ENCODE measurements around the gene PEX7. TPM values are rescaled to one million over a fixed set of nuclear protein-coding genes. Genes with fewer than 3 reads are reported as not detected.
"Not testable (repeated sequence)": the region's sequence is repeated elsewhere in the genome, so short reads cannot be mapped to it uniquely, and the experiment has no call there.

PEX7 gene, protein sequence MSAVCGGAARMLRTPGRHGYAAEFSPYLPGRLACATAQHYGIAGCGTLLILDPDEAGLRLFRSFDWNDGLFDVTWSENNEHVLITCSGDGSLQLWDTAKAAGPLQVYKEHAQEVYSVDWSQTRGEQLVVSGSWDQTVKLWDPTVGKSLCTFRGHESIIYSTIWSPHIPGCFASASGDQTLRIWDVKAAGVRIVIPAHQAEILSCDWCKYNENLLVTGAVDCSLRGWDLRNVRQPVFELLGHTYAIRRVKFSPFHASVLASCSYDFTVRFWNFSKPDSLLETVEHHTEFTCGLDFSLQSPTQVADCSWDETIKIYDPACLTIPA
- 6.8 TPM for total RNA-seq

DNA sequence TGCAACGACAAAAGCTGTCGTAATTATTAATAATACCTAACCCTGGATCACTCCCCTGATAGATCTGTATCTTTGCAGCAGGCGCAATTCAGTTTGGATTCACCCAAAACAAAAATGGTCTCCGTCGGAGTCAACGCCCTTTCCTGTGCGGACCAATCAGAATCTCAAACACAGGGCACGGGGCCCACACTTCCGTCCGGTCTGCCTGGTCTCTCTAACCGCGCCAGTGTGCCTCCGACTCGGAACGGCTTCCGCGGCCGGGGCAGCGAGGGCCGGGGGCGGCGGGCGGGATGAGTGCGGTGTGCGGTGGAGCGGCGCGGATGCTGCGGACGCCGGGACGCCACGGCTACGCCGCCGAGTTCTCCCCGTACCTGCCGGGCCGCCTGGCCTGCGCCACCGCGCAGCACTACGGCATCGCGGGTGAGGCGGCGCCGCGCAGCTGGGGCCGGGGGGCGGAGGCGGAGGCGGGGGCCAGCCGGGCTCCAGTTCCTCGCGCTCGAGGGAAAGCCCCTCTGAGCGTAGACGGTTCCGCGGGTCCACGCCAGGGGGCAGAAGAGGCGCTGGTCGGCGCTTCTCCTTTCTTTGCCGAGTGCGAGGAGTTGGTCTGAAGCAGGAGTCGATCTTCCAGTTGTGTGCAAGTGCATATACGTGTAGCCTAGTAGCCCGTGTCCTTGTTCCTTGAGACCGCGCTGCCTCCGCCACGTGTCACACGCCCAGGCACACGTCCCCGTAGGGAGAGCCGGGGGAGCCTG is at the start of gene PEX7:
PEX7 (plus strand) TSS at position 217 of the 752 bp plus-strand sequence; CDS start at position 291, 74 bp downstream.
- DNase-seq = peak; percentile 90

DNA sequence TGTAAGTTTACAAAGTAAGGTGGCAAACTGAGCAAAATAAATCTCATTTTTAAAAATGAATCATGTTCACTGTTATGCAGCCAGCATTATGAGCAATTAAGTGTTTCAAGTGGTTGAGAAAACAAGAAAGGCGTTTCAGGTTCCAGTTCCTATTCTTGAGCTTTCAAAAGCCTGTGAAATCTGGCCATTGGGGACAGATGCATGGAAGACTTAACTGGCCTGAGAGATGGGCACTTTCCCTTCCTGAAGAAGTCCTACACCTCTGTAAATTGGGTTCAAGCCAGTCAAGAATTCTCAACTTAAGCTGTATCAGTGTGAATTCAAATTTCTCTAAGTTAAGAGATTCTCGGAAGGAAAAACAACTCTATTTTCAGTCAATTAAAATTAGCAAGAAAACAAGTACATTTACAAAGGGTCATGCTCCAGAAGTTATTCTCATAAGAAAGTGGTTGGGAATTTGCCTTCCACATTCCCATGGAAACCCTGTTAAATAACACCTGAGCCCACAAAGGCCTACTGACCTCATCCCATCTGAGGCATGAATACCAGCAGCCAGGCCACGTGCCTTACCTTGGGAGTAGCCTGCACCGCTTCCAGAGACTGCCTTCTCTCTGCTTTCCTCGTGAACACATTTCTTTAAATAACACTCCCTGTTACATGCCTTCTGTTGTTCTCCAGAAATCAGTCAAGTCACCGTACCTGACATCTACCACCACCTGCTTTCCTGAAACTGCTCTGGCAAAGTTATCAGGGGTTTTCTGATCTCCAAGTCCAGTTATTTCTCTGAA is 49.5 kb upstream of the PEX7 start:
- DNase-seq = no peak

DNA sequence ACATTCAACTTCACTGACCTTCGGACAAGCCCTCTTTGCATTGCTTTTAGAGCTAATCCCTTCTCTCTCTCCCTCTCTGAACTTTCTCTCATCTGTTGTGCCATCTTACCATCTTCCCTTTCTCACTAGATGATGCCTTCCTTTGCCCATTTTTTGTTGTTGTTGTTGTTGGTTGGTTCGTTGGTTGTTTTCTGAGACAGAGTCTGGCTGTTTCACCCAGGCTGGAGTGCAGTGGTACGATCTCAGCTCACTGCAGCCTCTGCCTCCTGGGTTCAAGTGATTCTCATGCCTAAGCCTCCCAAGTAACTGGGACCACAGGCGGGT is 49.0 kb upstream of the PEX7 start:
- DNase-seq = no peak

DNA sequence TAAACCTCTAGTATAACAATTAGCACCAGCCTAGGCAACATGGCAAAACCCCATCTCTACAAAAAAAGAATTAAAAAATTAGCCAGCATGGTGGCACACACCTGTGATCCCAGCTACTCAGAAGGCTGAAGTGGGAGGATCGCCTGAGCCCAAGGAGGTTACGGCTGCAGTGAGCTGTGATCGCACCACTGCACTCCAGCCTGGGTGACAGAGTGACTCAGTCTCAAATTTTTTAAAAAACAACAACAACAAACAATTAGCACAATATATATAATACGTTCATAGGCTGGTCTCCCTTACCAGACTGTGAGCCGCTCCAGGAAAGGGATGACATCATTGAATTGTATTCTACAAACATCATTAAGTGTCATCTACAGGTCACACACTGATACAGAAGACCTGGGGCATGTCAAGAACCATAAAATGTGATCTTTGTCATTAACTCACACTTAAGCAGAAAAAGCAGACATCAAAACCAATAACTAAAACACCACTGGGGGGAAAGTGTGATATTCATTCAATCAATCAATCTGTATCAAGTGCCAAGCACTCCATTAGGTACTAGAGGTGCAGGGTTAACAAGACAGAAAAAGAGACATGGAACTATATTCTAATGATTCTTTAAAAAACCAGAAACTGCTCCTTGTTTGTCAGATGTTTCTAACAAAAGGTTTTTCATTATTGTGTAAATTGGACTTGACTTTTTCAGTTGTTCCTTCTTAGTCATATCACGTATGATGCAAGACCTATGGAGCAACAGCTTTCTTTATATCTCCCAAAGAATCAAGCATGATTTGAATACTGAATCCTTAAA is 48.0 kb upstream of the PEX7 start:
- DNase-seq = no peak

DNA sequence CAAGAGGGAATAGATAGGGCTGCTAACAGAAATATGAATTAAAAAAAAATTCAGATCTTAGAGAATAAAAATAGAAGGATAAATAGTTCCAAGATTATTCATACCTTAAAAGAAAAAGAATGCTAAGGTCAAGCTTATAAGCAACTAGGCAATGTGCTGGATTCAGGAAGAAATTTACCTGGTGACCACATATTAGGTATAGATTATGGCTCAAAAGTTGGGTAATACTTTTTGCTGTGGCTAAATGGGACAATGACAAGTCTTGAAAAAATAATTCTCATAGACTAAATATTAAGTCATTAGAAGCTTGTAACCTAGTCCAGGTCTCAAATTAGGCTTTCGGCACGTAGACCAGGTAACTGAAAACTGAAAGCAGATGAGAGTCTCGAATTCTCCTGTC is 47.3 kb upstream of the PEX7 start:
- no peak for DNase-seq

DNA sequence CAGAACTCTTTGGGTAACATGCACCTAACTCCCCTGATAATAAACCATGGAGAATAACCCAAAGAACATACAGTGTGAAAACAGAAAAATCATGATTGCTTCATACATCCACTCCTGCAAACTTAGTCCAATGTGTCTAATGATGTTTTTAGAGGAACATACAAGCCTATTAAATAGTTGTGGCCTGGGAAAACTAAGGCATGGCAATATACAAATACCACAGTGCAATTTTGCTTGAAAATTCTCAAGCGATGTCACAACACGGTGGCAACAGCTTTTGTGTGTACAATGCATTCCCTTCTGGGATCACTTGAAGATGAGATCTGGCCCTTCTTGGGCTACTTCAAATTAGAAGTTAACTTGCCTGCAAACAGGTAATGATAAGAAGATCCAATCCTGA is 46.8 kb upstream of the PEX7 start:
- DNase-seq = no peak

DNA sequence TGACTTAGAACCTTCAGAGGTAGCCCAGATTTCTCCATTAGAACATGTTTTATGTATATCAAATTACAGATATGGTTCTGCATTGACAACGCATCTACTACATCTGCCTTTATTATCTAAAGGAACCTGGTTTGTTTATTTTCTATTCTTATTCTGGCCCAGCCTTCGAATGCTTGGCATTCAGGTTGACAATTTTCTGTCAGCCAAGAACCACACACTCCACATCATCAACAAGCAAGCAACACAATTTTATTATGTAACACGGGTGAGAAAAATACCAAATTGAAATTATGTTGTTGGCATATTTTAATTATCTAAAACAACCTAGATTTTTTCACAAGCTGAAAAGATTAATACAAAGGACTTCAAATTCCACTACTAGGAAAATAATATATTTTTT is 44.7 kb upstream of the PEX7 start:
- no peak for DNase-seq

DNA sequence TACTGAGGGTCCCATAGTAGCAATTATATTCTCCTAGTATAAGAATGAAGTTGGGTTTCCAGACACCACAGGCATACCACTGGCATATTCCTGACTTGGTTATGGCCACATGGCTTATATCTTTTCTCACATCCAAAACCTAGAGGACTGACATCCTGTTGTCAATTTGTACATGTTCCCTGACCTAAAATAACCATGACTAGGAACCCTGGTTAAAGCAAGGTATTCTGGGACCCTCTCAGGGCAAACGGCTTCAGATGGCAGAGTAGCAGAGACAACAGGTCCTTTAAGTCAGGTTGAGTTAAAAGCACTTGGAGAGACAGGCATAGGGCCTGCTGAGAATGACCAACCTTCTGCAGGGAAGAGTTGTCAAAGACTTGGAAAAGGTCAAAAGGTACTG is 42.7 kb upstream of the PEX7 start:
- no peak for DNase-seq

DNA sequence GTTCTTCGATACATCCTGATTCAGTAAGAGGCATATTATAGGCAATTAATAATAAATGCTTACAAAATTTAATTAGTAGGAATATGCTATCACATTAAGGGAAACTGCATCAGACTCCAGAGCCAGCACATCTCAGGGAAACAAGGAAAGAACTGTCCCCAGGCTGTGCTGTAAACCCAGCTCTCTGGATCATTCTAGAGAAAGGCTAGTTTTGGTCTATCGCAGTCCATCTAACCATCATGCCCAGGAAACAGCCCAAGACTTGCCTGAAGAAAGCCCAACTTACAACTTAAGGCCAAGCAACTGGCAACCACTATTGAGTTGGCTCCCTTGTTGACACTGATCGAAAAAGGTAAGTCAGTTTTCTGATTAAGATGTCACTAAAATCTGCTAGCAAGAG is 41.4 kb upstream of the PEX7 start:
- DNase-seq = no peak

DNA sequence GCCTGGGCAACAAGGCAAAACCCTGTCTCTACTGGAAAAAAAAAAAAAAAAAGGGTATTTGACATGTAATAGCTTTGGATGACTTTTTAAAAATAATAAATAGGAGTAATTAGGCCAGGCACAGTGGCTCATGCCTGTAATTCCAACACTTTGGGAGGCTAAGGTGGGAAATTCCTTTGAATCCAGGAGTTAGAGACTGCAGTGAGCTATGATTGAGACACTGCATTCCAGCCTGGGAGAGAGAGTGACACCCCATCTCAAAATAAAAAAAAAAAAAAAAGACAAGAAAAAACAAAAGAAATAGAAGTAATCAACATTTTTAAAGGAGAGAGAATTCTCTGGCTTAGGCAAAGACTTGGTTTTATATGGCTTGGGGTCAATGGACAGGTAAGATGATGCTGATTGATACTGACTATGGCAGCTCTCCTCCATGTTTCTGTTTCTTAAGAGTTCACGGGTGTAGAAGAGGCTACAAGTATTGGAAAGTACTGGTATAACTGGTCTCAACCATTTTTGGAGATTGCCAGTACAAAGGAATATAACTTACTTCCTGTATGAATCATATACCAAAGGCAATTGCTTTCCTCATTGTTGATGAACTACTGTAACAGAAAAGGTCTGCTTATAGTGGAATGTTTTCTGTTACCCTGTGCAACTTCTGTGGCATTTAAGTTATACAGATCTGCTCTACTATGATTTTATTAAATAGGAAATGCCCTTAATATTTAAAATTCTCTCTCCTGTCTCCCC is 40.2 kb upstream of the PEX7 start:
- no peak for DNase-seq

DNA sequence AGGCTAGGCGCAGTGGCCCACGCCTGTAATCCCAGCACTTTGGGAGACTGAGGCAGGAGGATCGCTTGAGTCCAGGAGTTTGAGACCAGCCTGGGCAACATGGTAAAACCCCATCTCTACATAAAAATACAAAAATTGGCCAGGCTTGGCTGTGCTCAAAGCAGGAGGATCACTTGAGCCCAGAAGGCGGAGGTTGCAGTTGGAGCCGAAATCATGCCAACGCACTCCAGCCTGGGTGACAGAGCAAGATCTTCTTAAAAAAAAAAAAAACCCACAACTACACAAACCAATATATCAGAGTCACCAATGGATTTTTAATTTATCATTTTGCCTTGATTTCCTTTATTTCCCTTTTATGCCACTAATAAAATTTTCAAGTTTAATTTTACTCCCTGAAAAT is 39.4 kb upstream of the PEX7 start:
- DNase-seq = no peak

DNA sequence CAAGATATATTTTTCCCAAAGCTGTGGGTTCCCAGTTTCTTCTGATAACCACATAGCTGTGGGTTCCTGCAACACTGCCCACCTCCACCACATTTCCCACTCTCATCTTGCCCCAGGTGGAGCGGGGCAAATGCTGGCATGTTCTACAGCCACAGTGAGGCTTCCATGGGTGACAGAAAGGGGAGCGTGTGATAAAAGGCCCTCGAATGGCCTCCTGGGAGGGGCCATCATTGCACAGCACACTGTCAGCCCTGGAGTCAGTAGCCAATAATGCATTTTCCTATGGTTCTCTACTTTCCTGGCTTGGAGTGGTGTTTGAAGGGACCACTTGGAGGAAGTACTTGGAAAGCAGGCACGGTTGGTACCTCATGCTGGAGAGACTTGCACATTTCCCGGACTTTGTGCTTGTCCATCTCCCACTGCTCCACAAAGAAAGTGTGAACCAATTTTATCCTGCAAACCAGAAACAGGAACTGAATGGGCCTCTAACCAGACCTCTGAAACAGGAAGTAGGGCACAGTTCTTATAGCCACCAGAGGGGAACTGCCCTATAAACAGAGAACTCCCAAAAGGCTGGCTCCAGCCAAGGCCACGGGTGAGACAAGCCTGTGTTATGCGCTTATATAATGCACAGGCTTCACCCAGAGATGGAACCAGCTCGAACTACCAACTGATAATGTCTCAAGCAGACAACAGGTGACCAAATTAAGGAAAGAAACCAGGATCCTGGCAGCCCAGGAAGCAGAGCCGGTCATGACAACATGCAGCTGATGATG is 38.7 kb upstream of the PEX7 start:
- DNase-seq = no peak

DNA sequence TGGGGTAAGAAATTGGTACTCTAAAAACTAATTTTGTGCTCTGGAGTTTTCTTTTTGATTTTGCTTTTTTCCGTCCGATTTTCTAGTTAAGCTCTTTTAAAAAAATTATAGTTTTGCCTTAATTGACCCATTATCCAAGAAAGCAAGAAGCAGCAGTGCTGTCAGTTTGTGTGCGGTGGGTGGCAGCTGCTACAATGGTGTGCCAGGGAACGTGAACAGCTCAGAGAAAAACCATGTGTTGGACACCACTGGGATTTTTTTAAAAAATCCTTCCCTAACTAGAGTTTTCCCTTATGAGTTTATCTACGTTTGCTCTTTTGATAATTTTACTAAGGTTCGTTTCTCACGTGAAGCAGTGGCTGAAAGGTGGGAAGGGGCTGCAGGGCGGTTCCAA is 38.1 kb upstream of the PEX7 start:
- no peak for DNase-seq

DNA sequence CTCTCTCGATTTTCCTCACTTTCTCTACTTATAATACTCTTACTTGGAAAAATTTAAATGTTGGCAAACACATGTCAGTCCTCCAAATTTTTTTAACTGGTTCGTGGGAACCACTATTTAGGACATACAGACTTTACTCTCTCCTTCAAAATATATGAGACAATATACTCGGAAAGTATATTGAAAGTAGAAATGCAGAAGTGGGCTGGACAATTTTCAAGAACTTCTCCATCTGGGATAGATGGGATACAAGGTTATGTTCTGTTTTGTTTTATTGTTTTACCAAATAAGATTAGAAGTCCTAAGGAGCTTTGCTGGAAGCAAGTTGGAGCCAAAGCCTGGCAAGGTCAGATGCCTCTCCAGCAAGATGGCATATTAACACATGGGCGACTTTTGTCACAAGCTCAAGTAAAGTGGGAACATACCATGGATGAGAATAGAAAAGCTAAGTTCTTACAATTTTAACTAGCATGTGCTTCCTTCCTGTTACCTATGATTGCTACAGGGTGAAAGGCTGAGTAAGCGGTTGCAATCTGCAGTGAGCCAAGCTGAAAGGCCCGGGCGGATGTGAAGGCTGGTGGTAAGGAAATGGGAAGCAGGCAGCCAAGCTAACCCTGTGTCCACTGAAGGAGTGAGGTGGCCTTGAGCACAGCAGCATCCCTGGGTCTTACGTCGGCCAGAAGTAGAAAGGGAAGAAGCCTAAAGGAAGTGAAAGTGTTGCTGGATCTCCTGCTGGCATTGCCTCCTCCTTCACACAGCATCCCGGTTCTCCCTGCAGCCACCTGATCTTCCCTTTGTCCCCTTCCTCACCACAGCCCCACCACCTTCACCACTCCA is 37.3 kb upstream of the PEX7 start:
- DNase-seq = no peak

DNA sequence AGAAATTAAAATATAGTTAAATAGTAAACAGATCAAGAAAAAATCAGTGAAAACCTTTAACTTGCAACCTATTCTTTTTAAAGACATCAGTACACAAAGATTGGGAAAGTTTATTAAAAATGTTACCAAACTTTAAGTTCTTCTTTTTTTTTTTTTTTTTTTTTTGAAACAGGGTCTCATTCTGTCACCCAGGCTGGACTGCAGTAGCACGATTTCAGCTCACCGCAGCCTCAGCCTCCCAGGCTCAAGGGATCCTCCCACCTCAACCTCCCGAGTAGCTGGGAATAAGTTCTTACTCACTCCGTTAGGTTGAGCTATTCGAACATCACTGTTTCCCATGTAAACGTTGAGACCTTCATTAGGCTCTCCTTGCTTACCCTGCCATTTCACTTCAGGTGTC is 35.7 kb upstream of the PEX7 start:
- DNase-seq = no peak

DNA sequence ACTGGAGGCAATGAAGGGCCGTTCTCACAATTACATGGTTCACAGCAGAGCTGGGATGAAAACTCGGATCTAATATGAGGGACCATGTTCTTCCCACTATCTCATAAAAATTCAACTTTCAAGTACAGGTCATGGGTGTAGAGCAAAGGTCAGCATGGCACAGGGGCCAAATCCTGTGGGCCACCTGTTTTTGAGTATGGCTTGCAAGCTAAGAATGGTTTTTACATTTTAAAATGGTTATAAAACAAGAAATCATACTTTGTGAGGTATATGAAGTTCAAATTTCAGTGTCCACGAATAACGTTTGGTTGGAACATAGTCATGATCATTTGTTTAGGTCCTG is 34.7 kb upstream of the PEX7 start:
- no peak for DNase-seq

DNA sequence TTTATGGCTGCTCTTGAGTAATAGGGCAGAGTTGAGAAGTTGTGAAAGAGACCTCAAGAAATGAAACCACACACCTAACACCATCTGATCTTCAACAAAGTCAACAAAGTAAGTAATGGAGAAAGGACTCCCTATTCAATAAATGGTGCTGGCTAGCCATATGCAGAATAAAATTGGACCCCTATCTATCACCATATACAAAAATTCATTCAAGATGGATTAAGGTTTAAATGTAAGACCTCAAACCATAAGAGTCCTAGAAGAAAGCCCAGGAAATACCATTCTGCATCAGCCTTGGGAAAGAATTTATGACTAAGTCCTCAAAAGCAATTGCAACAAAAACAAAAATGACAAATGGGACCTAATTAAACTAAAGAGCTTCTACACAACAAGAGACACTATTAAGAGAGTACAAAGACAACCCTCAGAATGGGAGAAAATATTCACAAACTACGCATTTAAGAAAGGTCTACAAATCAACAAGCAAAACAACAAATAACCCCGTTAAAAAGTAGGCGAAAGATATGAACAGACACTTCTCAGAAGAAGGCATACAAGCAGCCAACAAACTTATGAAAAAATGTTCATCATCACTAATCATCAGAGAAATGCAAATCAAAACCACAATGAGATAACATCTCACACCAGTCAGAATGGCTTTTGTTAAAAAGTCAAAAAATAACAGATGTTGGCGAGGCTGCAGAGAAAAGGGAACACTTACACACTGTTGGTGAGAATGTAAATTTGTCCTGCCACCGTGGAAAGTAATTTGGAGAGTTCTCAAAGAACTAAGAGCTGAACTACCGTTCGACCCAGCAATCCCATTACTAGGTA is 34.1 kb upstream of the PEX7 start:
- no peak for DNase-seq

DNA sequence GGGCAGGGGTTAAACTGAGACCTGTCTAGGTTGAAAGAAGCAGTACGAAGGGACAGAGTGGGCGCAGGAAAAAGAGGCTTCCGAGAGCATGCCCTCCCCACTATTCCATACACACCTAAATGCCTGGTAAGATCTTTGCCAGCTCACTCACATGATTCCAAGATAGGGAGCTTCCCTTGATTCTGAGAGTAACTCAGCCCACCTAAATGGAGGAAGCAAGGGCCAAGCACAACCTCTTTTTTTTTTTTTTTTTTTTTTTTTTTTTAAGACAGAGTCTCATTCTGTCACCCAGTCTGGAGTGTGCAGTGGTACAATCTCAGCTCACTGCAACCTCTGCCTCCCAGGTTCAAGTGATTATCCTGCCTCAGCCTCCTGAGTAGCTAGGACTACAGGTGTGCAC is 33.0 kb upstream of the PEX7 start:
- not testable (repeated sequence) for DNase-seq
